Muscle layer of duodenum (tissue), 2 donors: ENCODE data around the gene CADM2.

Source experiments
- H3K27ac ChIP-seq: one replicate; pipeline ENCODE4 v1.7.0; 2013; ENCODE audit warnings: mild to moderate bottlenecking, low read length
- H3K27me3 ChIP-seq: one replicate; pipeline ENCODE4 v1.7.0; 2013; ENCODE audit warnings: low read depth, mild to moderate bottlenecking, control low read depth, low read length
- H3K36me3 ChIP-seq, 2 donors: one replicate each; pipeline ENCODE4 v1.7.0; 2013; ENCODE audit warnings: low read length in 2 of 2, control low read depth in 1 of 2, mild to moderate bottlenecking in 1 of 2; ENCODE audit not compliant: insufficient read depth in 2 of 2, control insufficient read depth in 1 of 2
- H3K4me1 ChIP-seq, 2 donors: one replicate each; pipeline ENCODE4 v1.7.0; 2013; ENCODE audit warnings: low read length in 2 of 2, mild to moderate bottlenecking in 2 of 2, control low read depth in 1 of 2, moderate library complexity in 1 of 2; ENCODE audit not compliant: insufficient read depth in 2 of 2, control insufficient read depth in 1 of 2
- H3K4me3 ChIP-seq, 2 donors: one replicate each; pipeline ENCODE4 v1.7.0; 2013; ENCODE audit warnings: low read length in 2 of 2, low read depth in 1 of 2, mild to moderate bottlenecking in 1 of 2
- H3K9me3 ChIP-seq, 2 donors: one replicate each; pipeline ENCODE4 v1.7.0; 2013; ENCODE audit warnings: low read length in 2 of 2, control low read depth in 1 of 2, mild to moderate bottlenecking in 1 of 2; ENCODE audit not compliant: control insufficient read depth in 1 of 2
- donor health status: healthy.

Gene CADM2

DNA sequence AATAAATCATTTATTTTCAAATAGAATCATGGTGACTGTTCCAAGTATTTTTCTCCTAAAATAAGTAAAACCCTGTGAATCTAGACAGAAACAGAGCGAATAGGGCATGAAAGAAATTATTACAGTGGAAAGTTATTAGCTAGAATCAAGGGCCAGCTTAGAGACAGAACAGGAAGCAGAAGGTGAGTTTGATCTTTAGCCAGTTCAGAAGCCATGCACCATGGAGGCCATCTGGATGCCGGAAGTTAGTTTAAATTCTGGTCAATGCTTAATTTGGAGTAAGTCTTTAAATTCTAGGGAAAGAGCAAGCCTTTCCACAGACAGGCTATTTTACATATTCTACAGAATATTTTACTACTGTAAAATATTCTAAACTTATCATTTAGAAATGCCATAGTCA, 574.8 kb downstream of the CADM2 start:
- H3K4me1 ChIP-seq = no peaks in the 10 kb centered on the region
- H3K9me3 ChIP-seq = no peaks in the 10 kb centered on the region

GRCh38 chr3:85535517-85535916, 576.7 kb downstream of the CADM2 start:
- H3K9me3 ChIP-seq = no peaks in the 10 kb centered on the region
- H3K27ac ChIP-seq = no peak overlapping the region
- H3K36me3 ChIP-seq = no peaks in the 10 kb centered on the region
- H3K4me1 ChIP-seq = no peaks in the 10 kb centered on the region
- no peak overlapping the region for H3K4me3 ChIP-seq
- H3K27me3 ChIP-seq = no peaks in the 10 kb centered on the region

More for the DNA sequence above, 574.8 kb downstream of the CADM2 start:
- no peak overlapping the region for H3K4me3 ChIP-seq
- no peak overlapping the region for H3K27ac ChIP-seq
- no peaks in the 10 kb centered on the region for H3K36me3 ChIP-seq
- no peaks in the 10 kb centered on the region for H3K27me3 ChIP-seq

DNA sequence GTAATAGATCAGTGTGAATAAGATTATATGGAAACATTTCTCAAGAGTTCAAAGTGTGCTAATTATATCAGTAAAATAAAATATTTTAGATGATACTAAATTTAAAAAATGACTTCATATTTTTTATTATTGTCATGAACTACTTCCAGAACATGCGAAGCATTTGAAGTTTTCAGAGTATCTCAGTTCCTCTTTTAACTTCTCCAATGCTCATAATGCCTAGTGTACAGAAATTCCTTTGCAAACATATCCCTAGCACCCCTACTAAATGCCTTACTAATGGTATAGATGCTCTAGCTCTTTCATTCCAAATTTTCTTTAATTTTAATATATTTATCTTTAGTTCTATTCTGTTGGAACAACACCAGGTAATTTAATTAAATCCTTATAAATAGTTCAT, 580.4 kb downstream of the CADM2 start:
- H3K9me3 ChIP-seq = peaks cover 0 to 2% of the 10 kb centered on the region in 2 donors
- H3K4me3 ChIP-seq = no peak overlapping the region
- no peaks in the 10 kb centered on the region for H3K36me3 ChIP-seq
- no peaks in the 10 kb centered on the region for H3K4me1 ChIP-seq
- H3K27ac ChIP-seq = no peak overlapping the region
- H3K27me3 ChIP-seq = no peaks in the 10 kb centered on the region

GRCh38 chr3:85554153-85554552, 595.4 kb downstream of the CADM2 start:
- Histone ChIP-seq H3K9me3 (no peaks in the 10 kb centered on the region), H3K27me3 (no peaks in the 10 kb centered on the region), H3K4me3 (no peak overlapping the region), H3K36me3 (no peaks in the 10 kb centered on the region), H3K4me1 (no peaks in the 10 kb centered on the region), H3K27ac (no peak overlapping the region)

- Histone ChIP-seq H3K9me3 (no peaks in the 10 kb centered on the region), H3K27me3 (no peaks in the 10 kb centered on the region), H3K4me1 (no peaks in the 10 kb centered on the region), H3K4me3 (no peak overlapping the region), H3K36me3 (no peaks in the 10 kb centered on the region), H3K27ac (no peak overlapping the region)
Observed at GRCh38 chr3:85560088-85560785, 601.4 kb downstream of the CADM2 start.

DNA sequence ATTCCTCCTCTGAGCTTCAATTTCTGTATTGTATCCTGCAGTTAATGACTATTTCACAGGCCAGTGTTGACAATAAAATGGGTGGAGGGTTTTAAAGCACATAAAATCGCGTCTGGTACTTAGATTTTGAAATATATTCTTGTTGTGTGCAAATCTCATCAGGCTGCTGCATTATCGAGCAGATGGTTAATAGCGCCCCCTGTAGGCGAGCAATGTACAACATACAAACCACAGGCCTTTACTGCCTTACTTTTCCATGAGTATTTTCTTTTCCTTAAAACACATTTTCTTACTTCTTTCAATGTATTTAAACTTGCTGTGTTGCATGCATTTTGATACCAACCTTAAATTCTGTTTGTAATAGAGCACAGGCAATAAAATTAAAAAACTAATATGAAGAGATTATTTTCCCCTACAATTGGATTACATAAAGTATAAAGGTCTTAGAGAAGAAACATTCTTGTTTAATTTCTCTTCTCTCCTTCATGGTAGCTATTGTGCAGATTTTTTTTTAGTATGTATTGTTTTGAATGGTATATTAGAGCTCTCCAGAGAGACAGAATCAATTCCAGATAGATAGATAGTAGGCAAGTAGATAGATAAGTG, 608.4 kb downstream of the CADM2 start:
- H3K27ac ChIP-seq = no peak overlapping the region
- no peaks in the 10 kb centered on the region for H3K36me3 ChIP-seq

DNA sequence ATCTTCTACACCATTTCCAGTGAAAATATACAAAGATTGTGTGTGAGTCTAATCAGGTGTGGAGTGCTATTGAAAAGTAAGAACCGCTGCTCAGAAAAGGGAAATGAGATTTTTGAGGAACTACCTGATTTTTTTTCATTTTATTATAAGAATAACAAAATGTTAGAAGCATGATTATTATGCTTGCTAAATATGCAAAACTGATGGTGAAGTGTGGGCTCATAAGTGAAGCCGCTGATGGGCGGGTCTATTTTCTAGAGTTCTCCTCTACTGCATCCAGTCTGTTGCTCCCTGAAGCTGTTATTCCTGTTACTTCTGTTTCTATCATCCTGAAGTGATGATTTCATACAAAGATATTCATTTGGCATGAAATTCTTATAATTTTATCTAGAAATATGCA, 612.0 kb downstream of the CADM2 start:
- no peak overlapping the region for H3K4me3 ChIP-seq
- no peaks in the 10 kb centered on the region for H3K9me3 ChIP-seq
- no peaks in the 10 kb centered on the region for H3K36me3 ChIP-seq
- H3K27ac ChIP-seq = no peak overlapping the region
- no peaks in the 10 kb centered on the region for H3K27me3 ChIP-seq
- no peaks in the 10 kb centered on the region for H3K4me1 ChIP-seq

More for the DNA sequence above, 608.4 kb downstream of the CADM2 start:
- Histone ChIP-seq H3K4me3 (no peak overlapping the region), H3K4me1 (no peaks in the 10 kb centered on the region), H3K27me3 (no peaks in the 10 kb centered on the region), H3K9me3 (no peaks in the 10 kb centered on the region)

DNA sequence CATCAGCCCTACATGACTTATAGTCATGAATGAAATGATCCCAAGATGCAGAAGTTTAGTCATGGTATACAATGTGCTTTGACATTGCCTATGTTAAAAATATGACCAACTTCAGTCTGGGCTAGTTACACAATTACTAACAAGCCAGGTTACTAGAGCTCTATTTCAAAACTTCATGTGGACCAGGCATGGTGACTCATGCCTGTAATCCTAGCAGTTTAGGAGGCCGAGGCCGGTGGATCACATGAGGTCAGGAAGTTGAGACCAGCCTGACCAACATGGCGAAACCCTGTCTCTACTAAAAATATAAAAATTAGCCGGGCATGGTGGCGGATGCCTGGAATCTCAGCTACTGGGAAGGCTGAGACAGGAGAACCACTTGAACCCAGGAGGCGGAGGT, 613.0 kb downstream of the CADM2 start:
- H3K9me3 ChIP-seq = no peaks in the 10 kb centered on the region
- H3K4me3 ChIP-seq = no peak overlapping the region
- H3K27ac ChIP-seq = no peak overlapping the region
- H3K36me3 ChIP-seq = no peaks in the 10 kb centered on the region
- no peaks in the 10 kb centered on the region for H3K27me3 ChIP-seq
- no peaks in the 10 kb centered on the region for H3K4me1 ChIP-seq

- Histone ChIP-seq H3K9me3 (no peaks in the 10 kb centered on the region), H3K4me1 (no peaks in the 10 kb centered on the region), H3K27ac (no peak overlapping the region), H3K4me3 (no peak overlapping the region), H3K27me3 (no peaks in the 10 kb centered on the region), H3K36me3 (no peaks in the 10 kb centered on the region)
Observed at GRCh38 chr3:85572426-85572825, 613.6 kb downstream of the CADM2 start.

DNA sequence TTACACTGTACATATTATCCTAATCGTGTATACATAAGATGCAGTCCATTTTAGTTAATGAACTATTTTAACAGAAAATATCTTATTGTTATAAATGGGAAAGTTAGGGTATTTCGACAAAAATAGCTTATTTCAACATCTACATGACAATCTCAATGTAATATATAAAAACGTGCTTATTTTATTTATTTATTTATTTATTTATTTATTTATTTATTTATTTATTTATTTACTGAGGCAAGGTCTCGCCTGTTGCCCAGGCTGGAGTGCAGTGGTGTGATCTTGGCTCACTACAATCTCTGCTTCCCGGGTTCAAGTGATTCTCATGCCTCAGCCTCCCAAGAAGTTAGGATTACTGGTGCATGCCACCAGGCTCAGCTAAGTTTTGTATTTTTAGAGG, 614.2 kb downstream of the CADM2 start:
- H3K9me3 ChIP-seq = no peaks in the 10 kb centered on the region
- no peaks in the 10 kb centered on the region for H3K4me1 ChIP-seq
- H3K27ac ChIP-seq = no peak overlapping the region
- H3K4me3 ChIP-seq = no peak overlapping the region
- H3K36me3 ChIP-seq = no peaks in the 10 kb centered on the region
- no peaks in the 10 kb centered on the region for H3K27me3 ChIP-seq

DNA sequence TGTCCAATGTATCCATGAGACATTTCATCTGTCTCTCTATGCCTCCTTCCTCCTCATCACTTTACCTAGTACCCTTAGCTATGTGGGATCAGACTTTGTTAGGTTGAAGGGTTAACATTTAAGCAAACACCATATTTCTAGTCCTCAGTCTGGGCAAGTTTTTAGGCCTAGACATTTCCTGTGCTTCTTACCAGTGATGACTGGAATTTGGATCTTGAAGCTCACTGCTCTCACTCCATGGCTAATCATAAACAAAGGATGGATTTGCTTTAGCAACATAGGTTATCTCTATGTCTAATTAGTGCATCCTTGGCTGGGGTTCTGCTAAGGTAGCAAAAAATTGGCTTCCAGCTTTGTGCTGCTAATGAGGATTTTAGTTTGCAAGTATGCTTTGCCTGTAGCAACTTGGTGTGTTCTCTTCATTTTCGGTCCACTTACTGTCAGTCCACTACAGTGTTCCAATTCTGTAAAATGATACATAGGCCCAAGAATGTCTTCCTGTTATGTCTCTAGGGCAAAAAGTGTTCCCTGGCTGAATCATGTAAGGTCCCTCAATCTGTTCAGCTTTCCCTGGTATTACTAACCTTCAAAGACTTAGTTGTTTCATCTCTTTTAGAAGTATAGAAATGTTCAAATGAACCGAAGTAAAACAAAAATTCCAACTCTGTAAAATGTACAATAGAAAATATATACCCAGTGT, 615.4 kb downstream of the CADM2 start:
- H3K4me1 ChIP-seq = no peaks in the 10 kb centered on the region
- H3K4me3 ChIP-seq = no peak overlapping the region
- no peaks in the 10 kb centered on the region for H3K36me3 ChIP-seq
- no peaks in the 10 kb centered on the region for H3K27me3 ChIP-seq
- no peak overlapping the region for H3K27ac ChIP-seq
- H3K9me3 ChIP-seq = no peaks in the 10 kb centered on the region
